Panc1 (cell line): Measurements from ENCODE around the gene KLHDC1.

Experiments
- CTCF ChIP-seq: fragments of 450-650 bp; IDR thresholded peaks from 2 replicates; pipeline ENCODE4 v1.5.1; 2017; ENCODE audit warnings: mild to moderate bottlenecking
- POLR2AphosphoS5 ChIP-seq: IDR thresholded peaks from 2 replicates; pipeline ENCODE4 v1.6.1; 2012; ENCODE audit warnings: mild to moderate bottlenecking, low read depth, low read length, moderate library complexity
- SIN3A ChIP-seq: IDR thresholded peaks from 2 replicates; pipeline ENCODE4 v1.6.1; 2012; ENCODE audit warnings: low read depth, mild to moderate bottlenecking, low read length, moderate library complexity, borderline replicate concordance; ENCODE audit not compliant: insufficient read depth
- TCF7L2 ChIP-seq: IDR thresholded peaks from 2 replicates; pipeline ENCODE4 v1.6.1; 2011; ENCODE audit warnings: mild to moderate bottlenecking, low read depth, low read length, inconsistent platforms
- TF ChIP-seq, protein P1 (sequence below), 2 experiments: IDR thresholded peaks; 2 replicates each; pipeline ENCODE4 v1.6.1; 2011 to 2012; ENCODE audit warnings: low read depth in 2 of 2, control low read depth in 1 of 2, low read length in 1 of 2, mild to moderate bottlenecking in 1 of 2, moderate library complexity in 1 of 2; ENCODE audit not compliant: insufficient read depth in 1 of 2

DNA sequence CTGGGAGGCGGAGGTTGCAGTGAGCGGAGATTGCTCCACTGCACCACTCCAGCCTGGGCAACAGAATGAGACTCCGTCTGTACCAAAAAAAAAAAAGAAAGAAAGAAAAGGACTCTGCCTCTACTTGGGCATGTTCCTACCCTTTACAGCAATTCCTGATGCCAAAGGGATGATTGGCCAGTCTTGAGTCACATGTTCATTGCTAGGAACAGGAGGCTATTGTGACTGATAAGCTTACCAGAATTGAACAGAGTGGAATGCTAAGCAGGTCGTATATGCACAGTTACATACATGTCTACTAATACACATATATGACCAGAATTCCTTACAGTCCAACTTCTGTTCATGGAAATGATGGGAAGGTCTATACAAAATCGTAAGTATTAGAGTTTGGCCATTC lies 34.3 kb downstream of the KLHDC1 start:
- TF ChIP-seq POLR2AphosphoS5: no peak
- TF ChIP-seq CTCF: no peak
- no peak for TF ChIP-seq TCF7L2
- TF ChIP-seq, protein P1, sequence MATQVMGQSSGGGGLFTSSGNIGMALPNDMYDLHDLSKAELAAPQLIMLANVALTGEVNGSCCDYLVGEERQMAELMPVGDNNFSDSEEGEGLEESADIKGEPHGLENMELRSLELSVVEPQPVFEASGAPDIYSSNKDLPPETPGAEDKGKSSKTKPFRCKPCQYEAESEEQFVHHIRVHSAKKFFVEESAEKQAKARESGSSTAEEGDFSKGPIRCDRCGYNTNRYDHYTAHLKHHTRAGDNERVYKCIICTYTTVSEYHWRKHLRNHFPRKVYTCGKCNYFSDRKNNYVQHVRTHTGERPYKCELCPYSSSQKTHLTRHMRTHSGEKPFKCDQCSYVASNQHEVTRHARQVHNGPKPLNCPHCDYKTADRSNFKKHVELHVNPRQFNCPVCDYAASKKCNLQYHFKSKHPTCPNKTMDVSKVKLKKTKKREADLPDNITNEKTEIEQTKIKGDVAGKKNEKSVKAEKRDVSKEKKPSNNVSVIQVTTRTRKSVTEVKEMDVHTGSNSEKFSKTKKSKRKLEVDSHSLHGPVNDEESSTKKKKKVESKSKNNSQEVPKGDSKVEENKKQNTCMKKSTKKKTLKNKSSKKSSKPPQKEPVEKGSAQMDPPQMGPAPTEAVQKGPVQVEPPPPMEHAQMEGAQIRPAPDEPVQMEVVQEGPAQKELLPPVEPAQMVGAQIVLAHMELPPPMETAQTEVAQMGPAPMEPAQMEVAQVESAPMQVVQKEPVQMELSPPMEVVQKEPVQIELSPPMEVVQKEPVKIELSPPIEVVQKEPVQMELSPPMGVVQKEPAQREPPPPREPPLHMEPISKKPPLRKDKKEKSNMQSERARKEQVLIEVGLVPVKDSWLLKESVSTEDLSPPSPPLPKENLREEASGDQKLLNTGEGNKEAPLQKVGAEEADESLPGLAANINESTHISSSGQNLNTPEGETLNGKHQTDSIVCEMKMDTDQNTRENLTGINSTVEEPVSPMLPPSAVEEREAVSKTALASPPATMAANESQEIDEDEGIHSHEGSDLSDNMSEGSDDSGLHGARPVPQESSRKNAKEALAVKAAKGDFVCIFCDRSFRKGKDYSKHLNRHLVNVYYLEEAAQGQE (IDR thresholded peaks at IDR 0.05; ENCODE audit: insufficient read depth in 1 of 2, low read depth in 2 of 2, low read length in 1 of 2): no peak
- no peak for TF ChIP-seq SIN3A
